B cell (primary cell): Measurements from ENCODE around the gene PXMP2. TPM values are rescaled to one million over a fixed set of nuclear protein-coding genes. Genes with fewer than 3 reads are reported as not detected.

Source experiments
- ATAC-seq: fragments of 200-7000 bp; cut with Tn5 transposase; one replicate; pipeline ENCODE4 v1.10.0; 2021; ENCODE audit warnings: low read depth, mild to moderate bottlenecking, moderate number of reproducible peaks, moderate library complexity
- CTCF ChIA-PET: fragments of 350-600 bp; sonication (Branson Sonifier 250); formaldehyde crosslinking; loops from one replicate; lab custom pipeline; 2021; ENCODE audit warnings: antibody characterized with exemption, inconsistent platforms; lab: Charles Lee
- POLR2A ChIA-PET: fragments of 350-600 bp; sonication (Branson Sonifier 250); formaldehyde crosslinking; loops from one replicate; lab custom pipeline; 2021; ENCODE audit warnings: antibody characterized with exemption; lab: Charles Lee
- DNase-seq: peaks from one replicate; pipeline ENCODE4 v3.0.0; 2013
- H2AFZ ChIP-seq: 2 replicates; pipeline ENCODE4 v1.6.1; 2012; ENCODE audit warnings: mild to moderate bottlenecking, low read depth, low read length; ENCODE audit not compliant: insufficient read depth, poor library complexity, severe bottlenecking
- H3K27ac ChIP-seq, 2 donors: 1 replicate in 1 of 2; 2 replicates in 1 of 2; pipeline ENCODE4 v1.5.1; 2012 to 2013; ENCODE audit warnings: low read length in 2 of 2, mild to moderate bottlenecking in 2 of 2, moderate library complexity in 1 of 2
- H3K27me3 ChIP-seq, 4 experiments: fragments of 200-600 bp in 1 of 4; sonication (generic) in 1 of 4; replicated peaks in 1 of 4; 1 replicate in 2 of 4; 2 replicates in 2 of 4; pipeline versions ENCODE4 v1.6.1 to v1.7.0; 2013 to 2016; ENCODE audit warnings: low read length in 3 of 4, mild to moderate bottlenecking in 2 of 4, mixed read lengths in 1 of 4, moderate library complexity in 1 of 4; ENCODE audit not compliant: insufficient read depth in 4 of 4, control insufficient read depth in 3 of 4; ENCODE audit errors: control extremely low read depth in 1 of 4
- H3K36me3 ChIP-seq, 2 experiments: replicated peaks in 1 of 2; 1 replicate in 1 of 2; 2 replicates in 1 of 2; pipeline versions ENCODE4 v1.6.1 to v1.7.1; 2013; ENCODE audit warnings: low read length in 1 of 2; ENCODE audit not compliant: insufficient read depth in 2 of 2, control insufficient read depth in 1 of 2; ENCODE audit errors: control extremely low read depth in 1 of 2, extremely low read depth in 1 of 2
- H3K4me1 ChIP-seq, 2 donors: fragments of 200-600 bp in 1 of 2; sonication (generic) in 1 of 2; 1 replicate in 1 of 2; 2 replicates in 1 of 2; pipeline versions ENCODE4 v1.5.1 to v1.6.1; 2013 to 2017; ENCODE audit warnings: low read length in 2 of 2; ENCODE audit not compliant: control insufficient read depth in 2 of 2, insufficient read depth in 2 of 2
- H3K4me2 ChIP-seq: replicated peaks from 2 replicates; pipeline ENCODE3; 2012; ENCODE audit warnings: mild to moderate bottlenecking, low read depth, low read length; ENCODE audit not compliant: poor library complexity, severe bottlenecking
- H3K4me3 ChIP-seq, 5 experiments: fragments of 200-600 bp in 1 of 5; sonication (generic) in 1 of 5; 1 replicate in 3 of 5; 2 replicates in 2 of 5; pipeline versions ENCODE4 v1.5.1 to v1.7.0; 2011 to 2016; ENCODE audit warnings: low read length in 4 of 5, mild to moderate bottlenecking in 4 of 5, low read depth in 2 of 5, control low read depth in 1 of 5, moderate library complexity in 1 of 5; ENCODE audit not compliant: insufficient read depth in 1 of 5; ENCODE audit errors: control extremely low read depth in 1 of 5, extremely low read depth in 1 of 5
- H3K79me2 ChIP-seq: fragments of 200-600 bp; sonication (generic); one replicate; pipeline ENCODE4 v1.6.0; 2016; ENCODE audit warnings: low read length; ENCODE audit not compliant: control insufficient read depth, insufficient read depth
- H3K9ac ChIP-seq: fragments of 200-600 bp; sonication (generic); 2 replicates; pipeline ENCODE4 v1.6.1; 2017; ENCODE audit warnings: mild to moderate bottlenecking, low read length, moderate library complexity
- H3K9me3 ChIP-seq, 3 donors: one replicate each; pipeline versions ENCODE4 v1.6.1 to v1.7.1; 2013; ENCODE audit warnings: low read length in 2 of 3; ENCODE audit not compliant: control insufficient read depth in 2 of 3, insufficient read depth in 1 of 3; ENCODE audit errors: control extremely low read depth in 1 of 3
- H4K20me1 ChIP-seq: 2 replicates; pipeline ENCODE4 v1.6.0; 2012; ENCODE audit warnings: mild to moderate bottlenecking, low read length; ENCODE audit not compliant: insufficient read depth, control insufficient read depth, poor library complexity, severe bottlenecking
- H3K27ac Mint-ChIP-seq: one replicate; pipeline ENCODE4 v1.8.0; 2021; ENCODE audit warnings: mixed read lengths
- H3K27me3 Mint-ChIP-seq: one replicate; pipeline ENCODE4 v1.8.0; 2021; ENCODE audit warnings: mixed read lengths
- H3K4me1 Mint-ChIP-seq: one replicate; pipeline ENCODE4 v1.8.0; 2021; ENCODE audit warnings: mixed read lengths
- H3K4me3 Mint-ChIP-seq: one replicate; pipeline ENCODE4 v1.8.0; 2021; ENCODE audit warnings: mixed read lengths
- H3K9me3 Mint-ChIP-seq: one replicate; pipeline ENCODE4 v1.8.0; 2022; ENCODE audit warnings: mixed read lengths; ENCODE audit not compliant: insufficient read depth
- CTCF ChIP-seq: fragments of 200-600 bp; IDR thresholded peaks from one replicate; pipeline ENCODE4 v1.8.0; 2022; ENCODE audit warnings: antibody characterized with exemption, mild to moderate bottlenecking
- EZH2 ChIP-seq: IDR thresholded peaks from 2 replicates; pipeline ENCODE4 v1.6.1; 2012; ENCODE audit warnings: borderline replicate concordance, low read depth, mild to moderate bottlenecking, moderate library complexity, low read length; ENCODE audit not compliant: insufficient read depth, poor library complexity, severe bottlenecking
- WGBS: methylation state at CpG from one replicate; pipeline ENCODE4 v1.1.5; 2013; ENCODE audit warnings: missing lambda C conversion rate; ENCODE audit not compliant: insufficient coverage; 5-methylcytosine and 5-hydroxymethylcytosine counted together
- intact Hi-C: fragments of 100-400 bp; cut with micrococcal nuclease; formaldehyde crosslinking; loops from one replicate; pipeline ENCODE4 v1.10.0; 2022
- polyA plus RNA-seq: library from polyadenylated mRNA; depleted of rRNA; stranded (reverse); fragments of >200 nt; gene quantifications from 2 replicates; pipeline ENCODE4 v1.2.3, GENCODE V29; 2012
- total RNA-seq, 2 donors: library from RNA; stranded (reverse); fragments of 120-200 nt in 1 of 2; gene quantifications; 1 replicate in 1 of 2; 2 replicates in 1 of 2; pipeline versions ENCODE4 v1.2.3 to v1.2.4, GENCODE V29; 2013 to 2022

PXMP2 gene
- total and polyA plus RNA-seq, 2 donors (not counting 1 experiment from before 2014, with no cell fraction given) = 4.3 to 10.2 TPM

- Histone ChIP-seq H3K79me2 (no peaks in the 10 kb centered on the region), H3K9ac (no peak overlapping the region), H3K4me2 (no peak overlapping the region), H3K27ac (no peak overlapping the region), H2AFZ (no peak overlapping the region), H4K20me1 (no peaks in the 10 kb centered on the region), H3K4me1 (no peaks in the 10 kb centered on the region), H3K36me3 (peaks cover 14 to 80% of the 10 kb centered on the region in 2 experiments), H3K9me3 (no peaks in the 10 kb centered on the region), H3K4me3 (no peak overlapping the region), H3K27me3 (no peaks in the 10 kb centered on the region)
- Mint-ChIP-seq H3K27ac (no peak overlapping the region), H3K27me3 (no peaks in the 10 kb centered on the region), H3K4me1 (no peaks in the 10 kb centered on the region), H3K4me3 (no peak overlapping the region), H3K9me3 (no peaks in the 10 kb centered on the region)
- TF ChIP-seq CTCF (no peak), EZH2 (no peak)
- 50% methylated on average over 2 of the region's 5 CpGs for WGBS
- intact Hi-C loops = no loop called here
- no peak for DNase-seq
- POLR2A ChIA-PET = no interaction called here
- ATAC-seq = no peak
- CTCF ChIA-PET = no interaction called here
These were observed 25.4 kb upstream of the PXMP2 start for GRCh38 chr12:132661972-132662371.

GRCh38 chr12:132662901-132663755, 24.3 kb upstream of the PXMP2 start:
- DNase-seq (no peak), ATAC-seq (no peak)
- H3K27ac Mint-ChIP-seq = no peak overlapping the region
- no peak overlapping the region for H3K4me2 ChIP-seq
- no peaks in the 10 kb centered on the region for H3K27me3 ChIP-seq
- CTCF ChIA-PET = no interaction called here
- no peaks in the 10 kb centered on the region for H4K20me1 ChIP-seq
- H3K9ac ChIP-seq = no peak overlapping the region
- no peak overlapping the region for H3K4me3 Mint-ChIP-seq
- H3K9me3 Mint-ChIP-seq = no peaks in the 10 kb centered on the region
- H3K36me3 ChIP-seq = peaks cover 9 to 77% of the 10 kb centered on the region in 2 experiments
- TF ChIP-seq EZH2 = no peak
- no peak for TF ChIP-seq CTCF
- H3K4me1 ChIP-seq = no peaks in the 10 kb centered on the region
- no peaks in the 10 kb centered on the region for H3K79me2 ChIP-seq
- intact Hi-C loops = no loop called here
- no peaks in the 10 kb centered on the region for H3K9me3 ChIP-seq
- WGBS = 58% methylated on average over 21 of the region's 29 CpGs
- no peak overlapping the region for H3K27ac ChIP-seq
- POLR2A ChIA-PET = no interaction called here
- H2AFZ ChIP-seq = no peak overlapping the region
- no peak overlapping the region for H3K4me3 ChIP-seq
- no peaks in the 10 kb centered on the region for H3K4me1 Mint-ChIP-seq
- H3K27me3 Mint-ChIP-seq = no peaks in the 10 kb centered on the region
